Mucosa of descending colon (tissue), 3 donors: Measurements from ENCODE around the gene SUCNR1. TPM values are rescaled to one million over a fixed set of nuclear protein-coding genes. Genes with fewer than 3 reads are reported as not detected.

Source experiments
- ATAC-seq: fragments of 200-7000 bp; cut with Tn5 transposase; one replicate; pipeline ENCODE4 v1.9.1; 2020; ENCODE audit warnings: mild to moderate bottlenecking, moderate library complexity
- DNase-seq, 3 donors: peaks; one replicate each; pipeline ENCODE4 v3.0.0-alpha.2; 2020
- H3K36me3 ChIP-seq: fragments of 200-600 bp; one replicate; pipeline ENCODE4 v1.8.0; 2021; ENCODE audit warnings: low read depth, mild to moderate bottlenecking
- H3K4me1 ChIP-seq: fragments of 200-600 bp; one replicate; pipeline ENCODE4 v1.8.0; 2021; ENCODE audit warnings: low read depth, mild to moderate bottlenecking
- H3K4me3 ChIP-seq: fragments of 200-600 bp; one replicate; pipeline ENCODE4 v1.8.0; 2021; ENCODE audit warnings: mild to moderate bottlenecking
- H3K9me3 ChIP-seq: fragments of 200-600 bp; one replicate; pipeline ENCODE4 v1.8.0; 2021; ENCODE audit warnings: mild to moderate bottlenecking
- CTCF ChIP-seq: fragments of 200-600 bp; IDR thresholded peaks from one replicate; pipeline ENCODE4 v1.8.0; 2022; ENCODE audit warnings: antibody characterized with exemption, mild to moderate bottlenecking
- intact Hi-C, 2 donors: fragments of 100-400 bp; cut with DNase I in 1 of 2; cut with micrococcal nuclease in 1 of 2; formaldehyde crosslinking; loops; one replicate each; pipeline versions ENCODE4 v1.11.0 to v1.11.1; 2022; cut with DNase I, micrococcal nuclease
- total RNA-seq, 3 donors: library from RNA; stranded (reverse); fragmentation: NEBNext Ultra II Directional in 2 of 3; extraction: Animal tissue kit (Norgen Biotek cat#: 25700) in 2 of 3; gene quantifications; one replicate each; pipeline versions ENCODE4 v1.2.1 to v1.2.4, GENCODE V29; 2021 to 2023
- donor health status: DM: no; HTN: no; CAD: no; lungs with moderate emphysema.
- donor health status: DM: no; HTN: no; CAD: no.
- donor health status: DM: no; HTN: yes; CAD: no.

SUCNR1 gene
- total RNA-seq, 3 donors from 2014 or later = 0.35 to 0.65 (median 0.41) TPM

- intact Hi-C loops = loop anchor here in 1 of 2 donors (10.0 kb wide), 1 partner anchor 454 kb away; the partner anchor contains the start of gene IGSF10
Observed at GRCh38 chr3:151918253-151919029, 45.0 kb downstream of the SUCNR1 start.

GRCh38 chr3:151919030-151919328 lies 45.5 kb downstream of the SUCNR1 start:
- ATAC-seq = no peak
- TF ChIP-seq CTCF = no peak
- no peaks in the 10 kb centered on the region for H3K36me3 ChIP-seq
- no peak for DNase-seq
- H3K9me3 ChIP-seq = no peaks in the 10 kb centered on the region
- H3K4me1 ChIP-seq = no peaks in the 10 kb centered on the region
- intact Hi-C loops = loop anchor here in 1 of 2 donors (10.0 kb wide), 1 partner anchor 454 kb away; the partner anchor contains the start of gene IGSF10
- H3K4me3 ChIP-seq = no peak overlapping the region

More at GRCh38 chr3:151918253-151919029, 45.0 kb downstream of the SUCNR1 start:
- Histone ChIP-seq H3K36me3 (no peaks in the 10 kb centered on the region), H3K4me1 (no peaks in the 10 kb centered on the region), H3K4me3 (no peak overlapping the region), H3K9me3 (no peaks in the 10 kb centered on the region)
- peak in 1 of 3 donors; percentile 5 for DNase-seq
- TF ChIP-seq CTCF = no peak
- ATAC-seq = peak; percentile 56

- intact Hi-C loops = loop anchor here in 1 of 2 donors (10.0 kb wide), 1 partner anchor 455 kb away; the partner anchor contains the start of gene IGSF10
- DNase-seq (no peak), ATAC-seq (no peak)
- no peak overlapping the region for H3K4me3 ChIP-seq
- H3K36me3 ChIP-seq = no peaks in the 10 kb centered on the region
- no peak for TF ChIP-seq CTCF
- H3K9me3 ChIP-seq = no peaks in the 10 kb centered on the region
- no peaks in the 10 kb centered on the region for H3K4me1 ChIP-seq
Observed at GRCh38 chr3:151919446-151919845, 46.0 kb downstream of the SUCNR1 start.

- intact Hi-C loops = no loop called here
Observed at GRCh38 chr3:151923901-151924300, 50.5 kb downstream of the SUCNR1 start.

GRCh38 chr3:151924753-151925152 lies 51.3 kb downstream of the SUCNR1 start:
- Histone ChIP-seq H3K36me3 (no peaks in the 10 kb centered on the region), H3K4me1 (no peaks in the 10 kb centered on the region), H3K9me3 (no peaks in the 10 kb centered on the region), H3K4me3 (no peak overlapping the region)
- intact Hi-C loops = no loop called here
- DNase-seq = no peak
- TF ChIP-seq CTCF = no peak
- no peak for ATAC-seq

More at GRCh38 chr3:151923901-151924300, 50.5 kb downstream of the SUCNR1 start:
- DNase-seq (no peak), ATAC-seq (no peak)
- Histone ChIP-seq H3K36me3 (no peaks in the 10 kb centered on the region), H3K9me3 (no peaks in the 10 kb centered on the region), H3K4me3 (no peak overlapping the region), H3K4me1 (no peaks in the 10 kb centered on the region)
- no peak for TF ChIP-seq CTCF
